Effector CD8-positive, alpha-beta T cell (primary cell): ENCODE measurements around the gene MMRN2.
"Not testable (repeated sequence)": the region's sequence is repeated elsewhere in the genome, so short reads cannot be mapped to it uniquely, and the experiment has no call there.

Experiments used
- DNase-seq: peaks from one replicate; lab custom pipeline; 2025; lab: John Stamatoyannopoulos, UW

The MMRN2 gene

GRCh38 chr10:86941991-86942421 lies 15.4 kb downstream of the MMRN2 start:
- no peak for DNase-seq

- DNase-seq: no peak
Observed at GRCh38 chr10:86941426-86941825, 16.0 kb downstream of the MMRN2 start.

- DNase-seq: no peak
Observed at GRCh38 chr10:86940677-86941076, 16.7 kb downstream of the MMRN2 start.

DNA sequence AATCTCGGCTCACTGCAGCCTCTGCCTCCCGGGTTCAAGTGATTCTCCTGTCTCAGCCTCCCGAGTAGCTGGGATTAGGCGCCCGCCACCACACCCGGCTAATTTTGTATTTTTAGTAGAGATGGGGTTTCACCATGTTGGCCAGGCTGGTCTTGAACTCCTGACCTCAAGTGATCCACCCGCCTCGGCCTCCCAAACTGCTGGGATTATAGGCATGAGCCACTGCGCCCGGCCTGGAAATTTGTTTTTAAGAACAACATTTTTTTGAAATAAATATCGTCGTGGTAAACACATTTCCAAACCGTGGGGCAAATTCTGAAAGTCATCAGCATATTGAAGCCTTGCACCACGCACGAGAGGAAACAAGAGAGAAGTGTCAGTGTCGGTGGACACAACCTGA lies 17.3 kb downstream of the MMRN2 start:
- not testable (repeated sequence) for DNase-seq

GRCh38 chr10:86938260-86938659 lies 19.2 kb downstream of the MMRN2 start:
- no peak for DNase-seq

GRCh38 chr10:86937502-86938154 lies 19.8 kb downstream of the MMRN2 start:
- DNase-seq: no peak

- no peak for DNase-seq
Observed at GRCh38 chr10:86936661-86937501, 20.5 kb downstream of the MMRN2 start.

DNA sequence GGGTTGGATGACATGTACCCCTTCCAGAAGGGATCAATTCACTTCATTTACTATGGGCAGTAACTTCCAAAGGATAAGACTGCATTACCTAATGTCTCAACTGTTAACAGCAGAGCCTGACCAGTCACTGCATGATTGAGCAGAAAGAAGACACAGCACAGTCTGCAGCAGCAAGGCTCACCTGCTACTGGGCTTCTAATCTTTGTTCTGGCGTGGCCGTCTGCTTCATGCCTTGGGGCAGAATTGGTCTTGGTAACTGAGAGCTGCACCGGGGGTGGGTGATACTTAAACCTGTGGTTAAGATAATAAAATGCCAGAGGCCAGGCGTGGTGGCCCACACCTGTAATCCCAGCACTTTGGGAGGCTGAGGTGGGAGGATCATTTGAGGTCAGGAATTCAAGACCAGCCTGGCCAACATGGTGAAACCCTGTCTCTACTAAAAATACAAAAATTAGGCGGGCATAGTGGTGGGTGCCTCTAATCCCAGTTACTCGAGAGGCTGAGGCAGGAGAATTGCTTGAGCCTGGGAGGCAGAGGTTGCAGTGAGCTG lies 23.2 kb downstream of the MMRN2 start:
- not testable (repeated sequence) for DNase-seq

GRCh38 chr10:86932674-86933073 lies 24.7 kb downstream of the MMRN2 start:
- DNase-seq: no peak

DNA sequence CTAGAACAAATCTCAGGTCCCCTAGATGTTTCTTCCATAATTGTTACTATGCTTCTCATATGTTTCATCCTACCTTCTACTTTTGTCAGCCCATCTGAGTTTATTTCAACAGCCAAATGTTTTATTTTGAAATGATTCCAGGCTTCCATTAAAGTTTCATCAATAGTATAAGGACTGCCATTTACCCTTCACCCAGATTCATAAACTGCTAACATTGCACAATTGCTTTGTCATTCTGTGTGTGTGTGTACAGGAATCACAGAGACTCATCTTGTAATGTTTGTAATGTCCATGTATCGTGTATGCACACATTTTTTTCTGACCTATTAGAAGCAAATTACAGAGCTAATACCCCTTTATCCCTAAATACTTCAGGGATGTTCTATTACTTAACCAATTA lies 25.5 kb downstream of the MMRN2 start:
- no peak for DNase-seq

GRCh38 chr10:86929468-86930380 lies 27.7 kb downstream of the MMRN2 start:
- no peak for DNase-seq

DNA sequence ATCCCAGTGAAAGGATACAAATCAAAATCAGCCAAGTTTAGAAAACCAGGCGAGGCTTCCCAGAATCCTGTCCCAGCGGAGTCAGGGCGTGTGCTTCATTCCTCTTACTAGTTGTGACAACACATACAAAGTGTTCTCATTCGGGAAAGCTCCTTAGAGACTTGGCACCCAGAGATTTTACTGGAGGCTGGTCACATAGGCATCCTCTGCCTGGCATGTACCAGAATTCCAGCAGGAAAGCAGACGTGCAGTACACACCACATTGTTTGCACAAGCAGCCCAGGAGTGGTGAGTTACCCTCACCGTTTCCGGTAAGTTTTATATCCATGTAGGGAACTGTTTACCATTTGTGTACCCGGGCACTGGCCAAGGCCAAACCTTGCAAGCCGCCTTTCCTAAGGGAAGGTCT lies 34.9 kb downstream of the MMRN2 start:
- no peak for DNase-seq

- DNase-seq: no peak
Observed at GRCh38 chr10:86918022-86918471, 39.4 kb downstream of the MMRN2 start.

DNA sequence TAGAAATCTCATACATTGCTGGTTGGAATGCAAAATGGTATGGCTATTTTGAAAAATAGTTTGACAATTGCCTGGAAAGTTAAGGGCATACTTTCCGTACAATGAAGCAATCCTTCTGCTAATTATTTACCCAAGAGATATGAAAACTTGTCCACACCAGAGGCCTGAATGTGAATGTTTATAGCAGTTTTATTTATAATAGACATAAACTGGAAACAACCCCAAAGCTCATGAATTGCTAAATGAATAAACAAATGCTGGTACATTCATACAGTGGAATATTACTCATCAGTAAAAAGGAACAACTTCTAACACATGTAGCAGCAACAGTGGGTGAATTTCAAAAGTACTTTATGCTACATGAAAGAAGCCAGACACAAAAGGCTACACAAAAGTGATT lies 42.7 kb downstream of the MMRN2 start:
- DNase-seq: no peak

- no peak for DNase-seq
Observed at GRCh38 chr10:86905429-86905828, 52.0 kb downstream of the MMRN2 start.

DNA sequence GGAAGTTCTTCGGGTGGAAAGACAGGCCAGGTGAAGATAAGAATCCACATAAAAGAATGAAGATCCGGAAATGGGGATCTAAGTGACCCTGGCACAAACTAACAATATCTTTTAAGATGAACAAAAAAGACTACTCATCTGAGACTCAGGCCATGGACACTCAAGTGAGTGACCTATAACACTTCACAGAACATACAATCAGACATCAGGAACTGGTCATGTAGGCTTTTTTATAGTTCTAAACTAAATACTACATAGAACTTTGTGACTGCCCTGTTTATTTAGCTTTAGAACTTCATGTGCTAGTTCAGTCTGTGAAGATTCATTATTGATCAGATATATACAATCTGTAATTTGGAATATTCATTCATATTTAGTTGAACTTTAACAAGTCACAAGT lies 52.8 kb downstream of the MMRN2 start:
- DNase-seq: no peak

DNA sequence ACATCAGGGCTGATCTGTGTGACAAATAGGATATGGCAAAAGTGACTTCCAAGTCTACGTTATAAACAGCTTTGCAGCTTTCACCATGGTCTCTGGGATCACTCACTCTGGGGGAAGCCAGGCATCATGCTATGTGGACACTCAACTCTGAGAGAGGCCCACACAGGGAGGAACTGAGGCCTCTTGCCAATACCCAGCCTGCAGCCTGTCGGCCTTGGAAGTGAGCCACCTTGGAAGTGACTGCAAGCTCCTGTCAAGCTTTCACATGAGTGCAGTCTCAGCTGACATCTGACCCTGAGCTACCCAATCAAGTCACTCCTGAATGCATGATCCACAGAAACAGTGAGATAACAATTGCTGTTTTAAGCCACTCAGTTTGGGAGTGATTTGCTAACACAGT lies 56.5 kb downstream of the MMRN2 start:
- DNase-seq: no peak

- no peak for DNase-seq
Observed at GRCh38 chr10:86899670-86900276, 57.6 kb downstream of the MMRN2 start.

GRCh38 chr10:86899132-86899531 lies 58.3 kb downstream of the MMRN2 start:
- DNase-seq: no peak

DNA sequence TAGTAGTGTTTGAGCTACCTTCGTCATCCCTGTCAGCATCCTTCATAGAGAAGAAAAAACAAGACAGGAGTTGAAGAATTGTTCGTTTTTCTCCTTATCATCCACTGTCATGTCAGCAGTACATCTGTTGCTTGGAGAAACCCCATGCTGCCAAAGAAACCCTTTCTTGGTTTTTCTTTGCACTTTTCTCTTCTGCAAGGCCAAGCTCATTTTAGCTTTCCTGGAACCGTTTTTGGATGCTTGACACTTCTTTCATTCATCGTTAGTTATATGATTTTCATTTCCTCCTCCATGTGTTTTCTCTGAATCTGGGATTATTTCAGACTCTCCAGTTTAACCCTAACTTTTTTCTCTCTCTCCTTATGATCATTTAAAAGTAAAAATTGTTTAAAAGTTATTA lies 58.9 kb downstream of the MMRN2 start:
- DNase-seq: no peak

GRCh38 chr10:86889997-86890396 lies 67.4 kb downstream of the MMRN2 start:
- no peak for DNase-seq
